AG08396 (cell line): Measurements from ENCODE around the gene GOSR2.
A peak's percentile ranks its signal among the peaks of the same experiment; 100 is the strongest.
"Not testable (repeated sequence)": the region's sequence is repeated elsewhere in the genome, so short reads cannot be mapped to it uniquely, and the experiment has no call there.

Experiments
- DNase-seq: peaks from one replicate; pipeline ENCODE4 v3.0.0; 2012; ENCODE audit warnings: low spot score, mixed read lengths

Gene GOSR2

GRCh38 chr17:46930051-46930450 is 7.1 kb downstream of the GOSR2 start:
- no peak for DNase-seq

- DNase-seq = no peak
Observed at GRCh38 chr17:46931596-46931995, 8.6 kb downstream of the GOSR2 start.

- DNase-seq = no peak
Observed at GRCh38 chr17:46935658-46936266, 12.8 kb downstream of the GOSR2 start.

GRCh38 chr17:46940692-46941404 is 17.9 kb downstream of the GOSR2 start:
- peak; percentile 81 for DNase-seq

- DNase-seq = peak; percentile 85
Observed at GRCh38 chr17:46942441-46943217, 19.7 kb downstream of the GOSR2 start.

- DNase-seq = no peak
Observed at GRCh38 chr17:46943218-46943500, 20.2 kb downstream of the GOSR2 start.

GRCh38 chr17:46943501-46944393 is 20.8 kb downstream of the GOSR2 start:
- no peak for DNase-seq

GRCh38 chr17:46944931-46945330 is 22.0 kb downstream of the GOSR2 start:
- no peak for DNase-seq

GRCh38 chr17:46947216-46947615 is 24.3 kb downstream of the GOSR2 start:
- no peak for DNase-seq

GRCh38 chr17:46948544-46948943 is 25.6 kb downstream of the GOSR2 start:
- DNase-seq = no peak

- no peak for DNase-seq
Observed at GRCh38 chr17:46949291-46950174, 26.6 kb downstream of the GOSR2 start.

- no peak for DNase-seq
Observed at GRCh38 chr17:46950342-46950996, 27.5 kb downstream of the GOSR2 start.

GRCh38 chr17:46950997-46951621 is 28.1 kb downstream of the GOSR2 start:
- DNase-seq = no peak

- DNase-seq = no peak
Observed at GRCh38 chr17:46951706-46952105, 28.7 kb downstream of the GOSR2 start.

GRCh38 chr17:46952115-46952514 is 29.2 kb downstream of the GOSR2 start:
- DNase-seq = no peak

GRCh38 chr17:46953191-46953590 is 30.2 kb downstream of the GOSR2 start:
- DNase-seq = not testable (repeated sequence)

GRCh38 chr17:46958041-46958591 is 35.2 kb downstream of the GOSR2 start:
- DNase-seq = no peak

GRCh38 chr17:46960152-46960551 is 37.2 kb downstream of the GOSR2 start:
- no peak for DNase-seq

- DNase-seq = peak; percentile 53
Observed at GRCh38 chr17:46962374-46962790, 39.4 kb downstream of the GOSR2 start.

GRCh38 chr17:46963571-46963970 is 40.6 kb downstream of the GOSR2 start:
- DNase-seq = no peak
